ENCODE results near the gene FLNA.

GRCh38 chrX:154359362-154360154 is 14.9 kb downstream of the FLNA start:
- TF ChIP-seq CTCF (IDR thresholded peaks at IDR 0.05; ENCODE audit: low read depth, low read length) (no peak), POLR2A (IDR thresholded peaks at IDR 0.05; ENCODE audit: extremely low read depth, insufficient read length) (no peak), MAX (IDR thresholded peaks at IDR 0.05; ENCODE audit: low read depth, low read length) (no peak), MYC (IDR thresholded peaks at IDR 0.05; ENCODE audit: low read depth, low read length) (no peak)
